ENCODE data around the gene INPP5D.

INPP5D gene

GRCh38 chr2:233115121-233115520 lies 55.0 kb downstream of the INPP5D start:
- no peak for TF ChIP-seq CTCF (IDR thresholded peaks at IDR 0.05; ENCODE audit: low read depth, low read length, missing control alignments)
- DNase-seq (ENCODE audit: low read depth), result no peak
- no peak overlapping the region for H3K4me3 ChIP-seq (ENCODE audit: low read depth, low read length)

- no peak for DNase-seq (ENCODE audit: low read depth)
- no peak overlapping the region for H3K4me3 ChIP-seq (ENCODE audit: low read depth, low read length)
- no peak for TF ChIP-seq CTCF (IDR thresholded peaks at IDR 0.05; ENCODE audit: low read depth, low read length, missing control alignments)
Measured at GRCh38 chr2:233115741-233116140, 55.6 kb downstream of the INPP5D start.

- H3K4me3 ChIP-seq (ENCODE audit: low read depth, low read length), result no peak overlapping the region
- TF ChIP-seq CTCF (IDR thresholded peaks at IDR 0.05; ENCODE audit: low read depth, low read length, missing control alignments), result no peak
- DNase-seq (ENCODE audit: low read depth), result no peak
Measured at GRCh38 chr2:233116946-233117345, 56.8 kb downstream of the INPP5D start.

GRCh38 chr2:233117351-233117750 lies 57.2 kb downstream of the INPP5D start:
- no peak for TF ChIP-seq CTCF (IDR thresholded peaks at IDR 0.05; ENCODE audit: low read depth, low read length, missing control alignments)
- no peak for DNase-seq (ENCODE audit: low read depth)
- no peak overlapping the region for H3K4me3 ChIP-seq (ENCODE audit: low read depth, low read length)

GRCh38 chr2:233117811-233118647 lies 57.9 kb downstream of the INPP5D start:
- no peak for TF ChIP-seq CTCF (IDR thresholded peaks at IDR 0.05; ENCODE audit: low read depth, low read length, missing control alignments)
- DNase-seq (ENCODE audit: low read depth), result no peak
- H3K4me3 ChIP-seq (ENCODE audit: low read depth, low read length), result no peak overlapping the region

GRCh38 chr2:233118648-233119000 lies 58.5 kb downstream of the INPP5D start:
- no peak for DNase-seq (ENCODE audit: low read depth)
- no peak for TF ChIP-seq CTCF (IDR thresholded peaks at IDR 0.05; ENCODE audit: low read depth, low read length, missing control alignments)

GRCh38 chr2:233119123-233119522 lies 59.0 kb downstream of the INPP5D start:
- no peak for TF ChIP-seq CTCF (IDR thresholded peaks at IDR 0.05; ENCODE audit: low read depth, low read length, missing control alignments)
- no peak for DNase-seq (ENCODE audit: low read depth)
- no peak overlapping the region for H3K4me3 ChIP-seq (ENCODE audit: low read depth, low read length)

More at GRCh38 chr2:233118648-233119000, 58.5 kb downstream of the INPP5D start:
- no peak overlapping the region for H3K4me3 ChIP-seq (ENCODE audit: low read depth, low read length)

All from GM12864 (cell line).